KOPT-K1 (cell line): ENCODE results near the gene RAD23A.
A peak's percentile ranks its signal among the peaks of the same experiment; 100 is the strongest.
"Not testable (repeated sequence)": the region's sequence is repeated elsewhere in the genome, so short reads cannot be mapped to it uniquely, and the experiment has no call there.

Source experiments
- H3K27ac ChIP-seq: fragments of 200-600 bp; sonication (generic); 2 replicates; pipeline ENCODE4 v1.5.1; 2016; ENCODE audit warnings: antibody characterized with exemption, mild to moderate bottlenecking, low read depth, low read length; ENCODE audit not compliant: poor library complexity, severe bottlenecking
- H3K36me3 ChIP-seq: fragments of 200-600 bp; sonication (generic); 2 replicates; pipeline ENCODE4 v1.5.1; 2017; ENCODE audit warnings: antibody characterized with exemption, mild to moderate bottlenecking, low read length, moderate library complexity; ENCODE audit not compliant: insufficient read depth
- H3K9me3 ChIP-seq: fragments of 200-600 bp; sonication (generic); 2 replicates; pipeline ENCODE4 v1.5.1; 2017; ENCODE audit warnings: antibody characterized with exemption, low read length, mild to moderate bottlenecking; ENCODE audit not compliant: insufficient read depth, poor library complexity, severe bottlenecking

The RAD23A gene

DNA sequence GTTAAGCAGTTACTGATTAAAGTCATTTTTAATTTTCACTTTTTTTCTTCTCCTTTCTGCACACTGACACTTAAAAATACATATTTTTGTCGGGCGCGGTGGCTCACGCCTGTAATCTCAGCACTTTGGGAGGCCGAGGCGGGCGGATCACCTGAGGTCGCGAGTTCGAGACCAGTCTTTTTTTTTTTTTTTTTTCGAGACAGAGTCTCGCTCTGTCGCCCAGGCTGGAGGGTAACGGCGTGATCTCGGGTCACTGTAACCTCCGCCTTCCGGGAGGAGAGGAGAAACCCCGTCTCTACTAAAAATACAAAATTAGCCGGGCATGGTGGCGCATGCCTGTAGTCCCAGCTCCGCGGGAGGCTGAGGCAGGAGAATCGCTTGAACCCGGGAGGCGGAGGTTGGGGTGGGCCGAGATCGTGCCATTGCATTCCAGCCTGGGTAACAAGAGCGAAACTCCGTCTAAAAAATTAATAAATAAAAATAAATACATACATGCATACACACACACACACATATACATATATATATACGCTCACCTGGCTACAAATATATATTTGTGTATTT is 11.8 kb downstream of the RAD23A start:
- Histone ChIP-seq H3K27ac (peak overlapping the region; percentile 77), H3K36me3 (peaks cover 31% of the 10 kb centered on the region)
- H3K9me3 ChIP-seq: not testable (repeated sequence)

GRCh38 chr19:12959481-12959880 is 13.8 kb downstream of the RAD23A start:
- Histone ChIP-seq H3K27ac (no peak overlapping the region), H3K9me3 (no peaks in the 10 kb centered on the region), H3K36me3 (peaks cover 11% of the 10 kb centered on the region)

- H3K9me3 ChIP-seq: no peaks in the 10 kb centered on the region
- peak overlapping the region; percentile 79 for H3K27ac ChIP-seq
- no peaks in the 10 kb centered on the region for H3K36me3 ChIP-seq
Measured at GRCh38 chr19:12965017-12965811, 19.6 kb downstream of the RAD23A start.

DNA sequence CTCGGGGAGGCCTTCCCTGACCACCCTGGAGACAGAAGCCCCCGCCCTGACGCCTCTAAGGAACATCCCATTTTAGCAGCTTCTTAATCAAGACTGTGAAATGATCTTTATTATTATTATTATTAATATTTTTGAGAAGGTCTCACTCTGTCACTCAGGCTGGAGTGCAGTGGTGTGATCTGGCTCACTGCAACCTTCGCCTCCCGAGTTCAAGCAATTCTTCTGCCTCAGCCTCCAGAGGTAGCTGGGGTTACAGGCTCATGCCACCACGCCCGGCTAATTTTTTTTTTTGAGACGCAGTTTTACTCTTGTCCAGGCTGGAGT is 20.1 kb downstream of the RAD23A start:
- no peaks in the 10 kb centered on the region for H3K36me3 ChIP-seq
- H3K27ac ChIP-seq: peak overlapping the region; percentile 79
- H3K9me3 ChIP-seq: no peaks in the 10 kb centered on the region

DNA sequence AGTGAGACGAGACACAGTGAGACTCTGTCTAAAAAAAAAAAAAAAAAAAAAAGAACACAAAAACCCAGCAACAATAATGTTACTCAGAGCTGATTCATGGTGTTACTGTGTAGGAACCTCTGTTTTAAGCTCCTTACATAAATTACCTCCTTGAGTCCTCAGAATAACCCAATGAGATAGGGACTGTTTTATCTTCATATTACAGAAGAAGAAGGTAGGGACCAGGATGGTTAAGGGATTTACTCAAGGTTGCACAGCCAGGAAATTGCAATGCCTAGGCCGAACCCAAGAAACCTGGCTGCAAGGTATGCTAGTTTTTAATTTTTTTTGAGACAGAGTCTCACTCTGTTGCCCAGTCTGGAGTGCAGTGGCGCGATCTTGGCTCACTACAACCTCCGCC is 22.2 kb downstream of the RAD23A start:
- no peak overlapping the region for H3K27ac ChIP-seq
- H3K9me3 ChIP-seq: no peaks in the 10 kb centered on the region
- H3K36me3 ChIP-seq: no peaks in the 10 kb centered on the region

DNA sequence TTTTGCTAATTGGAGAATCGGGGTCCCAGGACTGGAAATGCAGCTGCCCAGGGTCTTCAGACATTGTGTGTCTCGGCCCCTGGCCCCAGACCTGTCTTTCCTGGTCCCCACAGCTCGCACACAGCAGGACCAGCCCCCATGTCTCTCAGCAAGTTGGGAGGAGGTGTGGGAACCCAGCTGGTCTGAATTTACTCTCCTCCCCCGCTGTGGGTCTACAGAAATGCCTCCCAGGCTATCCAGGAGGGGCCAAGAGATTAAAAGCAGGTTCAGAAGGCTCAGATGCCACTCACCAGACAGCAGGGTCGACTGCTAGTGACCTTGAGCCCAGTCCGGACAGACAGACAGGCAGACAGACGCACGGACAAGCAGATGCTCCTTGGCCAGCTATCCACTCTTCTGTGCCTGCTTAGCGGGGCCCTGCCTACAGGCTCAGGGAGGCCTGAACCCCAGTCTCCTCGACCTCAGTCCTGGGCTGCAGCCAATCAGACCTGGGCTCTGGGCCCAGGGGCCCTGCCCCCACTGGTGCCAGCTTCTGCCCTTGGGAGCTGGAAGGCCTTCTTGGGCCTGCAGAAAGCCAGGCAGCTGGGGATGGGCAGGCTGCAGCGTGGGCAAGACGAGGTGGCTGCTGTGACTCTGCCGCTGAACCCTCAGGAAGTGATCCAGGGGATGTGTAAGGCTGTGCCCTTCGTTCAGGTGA is 23.8 kb downstream of the RAD23A start, which contains the start of gene DAND5:
DAND5 (plus strand) TSS at position 285 of the 697 bp plus-strand sequence; CDS start at position 370, 85 bp downstream.
- H3K9me3 ChIP-seq: no peaks in the 10 kb centered on the region
- H3K36me3 ChIP-seq: no peaks in the 10 kb centered on the region
- H3K27ac ChIP-seq: no peak within 1 kb of the TSS

DNA sequence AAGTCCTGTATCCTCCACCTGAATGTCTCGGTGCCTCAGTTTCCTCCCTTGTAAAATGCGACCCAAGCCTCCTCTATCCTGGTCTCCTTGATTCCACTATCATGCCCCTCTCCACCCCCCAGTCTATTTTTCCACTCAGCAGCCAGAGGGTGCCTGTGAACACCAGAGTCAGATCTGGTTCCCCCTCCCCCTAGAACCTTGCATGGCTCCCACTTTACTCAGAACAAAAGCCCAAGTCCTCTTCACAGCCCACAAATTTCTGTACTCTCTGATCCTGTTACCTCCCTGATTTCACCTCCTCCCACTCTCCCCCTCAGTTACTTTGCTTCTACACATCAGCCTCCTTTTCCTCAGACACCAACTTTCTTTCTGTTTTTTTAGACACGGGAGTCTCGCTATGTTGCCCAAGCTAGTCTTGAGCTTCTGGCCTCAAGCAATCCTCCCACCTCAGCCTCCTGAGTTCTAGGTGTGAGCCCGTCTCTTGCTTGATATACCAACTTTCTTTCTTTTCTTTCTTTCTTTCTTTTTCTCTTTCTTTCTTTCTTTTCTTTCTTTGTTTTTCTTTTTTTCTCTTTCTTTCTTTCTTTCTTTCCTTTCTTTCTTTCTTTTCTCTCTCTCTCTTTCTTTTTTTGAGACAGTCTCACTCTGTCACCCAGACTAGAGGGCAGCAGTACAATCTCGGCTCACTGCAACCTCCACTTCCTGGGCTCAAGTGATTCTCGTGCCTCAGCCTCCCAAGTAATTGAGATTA is 24.6 kb downstream of the RAD23A start:
- H3K36me3 ChIP-seq: no peaks in the 10 kb centered on the region
- no peak overlapping the region for H3K27ac ChIP-seq
- no peaks in the 10 kb centered on the region for H3K9me3 ChIP-seq

DNA sequence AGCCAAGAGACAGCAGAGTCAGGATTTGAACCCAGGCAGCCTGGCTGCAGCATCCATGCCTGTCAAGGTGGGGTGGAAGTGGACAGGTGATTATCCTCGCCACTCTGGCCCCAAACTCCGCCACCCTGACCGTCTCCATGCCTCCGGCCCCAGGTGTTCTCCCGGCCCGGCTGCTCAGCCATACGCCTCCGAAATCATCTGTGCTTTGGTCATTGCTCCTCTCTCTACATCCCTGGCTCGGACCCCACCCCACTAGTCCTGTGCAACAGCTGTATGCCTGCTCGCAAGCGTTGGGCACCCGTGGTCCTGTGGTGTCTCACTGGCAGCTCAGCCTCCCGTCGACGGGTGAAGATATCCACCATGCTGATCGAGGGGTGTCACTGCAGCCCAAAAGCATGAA is 27.6 kb downstream of the RAD23A start:
- no peak overlapping the region for H3K27ac ChIP-seq
- H3K36me3 ChIP-seq: no peaks in the 10 kb centered on the region
- H3K9me3 ChIP-seq: no peaks in the 10 kb centered on the region

DNA sequence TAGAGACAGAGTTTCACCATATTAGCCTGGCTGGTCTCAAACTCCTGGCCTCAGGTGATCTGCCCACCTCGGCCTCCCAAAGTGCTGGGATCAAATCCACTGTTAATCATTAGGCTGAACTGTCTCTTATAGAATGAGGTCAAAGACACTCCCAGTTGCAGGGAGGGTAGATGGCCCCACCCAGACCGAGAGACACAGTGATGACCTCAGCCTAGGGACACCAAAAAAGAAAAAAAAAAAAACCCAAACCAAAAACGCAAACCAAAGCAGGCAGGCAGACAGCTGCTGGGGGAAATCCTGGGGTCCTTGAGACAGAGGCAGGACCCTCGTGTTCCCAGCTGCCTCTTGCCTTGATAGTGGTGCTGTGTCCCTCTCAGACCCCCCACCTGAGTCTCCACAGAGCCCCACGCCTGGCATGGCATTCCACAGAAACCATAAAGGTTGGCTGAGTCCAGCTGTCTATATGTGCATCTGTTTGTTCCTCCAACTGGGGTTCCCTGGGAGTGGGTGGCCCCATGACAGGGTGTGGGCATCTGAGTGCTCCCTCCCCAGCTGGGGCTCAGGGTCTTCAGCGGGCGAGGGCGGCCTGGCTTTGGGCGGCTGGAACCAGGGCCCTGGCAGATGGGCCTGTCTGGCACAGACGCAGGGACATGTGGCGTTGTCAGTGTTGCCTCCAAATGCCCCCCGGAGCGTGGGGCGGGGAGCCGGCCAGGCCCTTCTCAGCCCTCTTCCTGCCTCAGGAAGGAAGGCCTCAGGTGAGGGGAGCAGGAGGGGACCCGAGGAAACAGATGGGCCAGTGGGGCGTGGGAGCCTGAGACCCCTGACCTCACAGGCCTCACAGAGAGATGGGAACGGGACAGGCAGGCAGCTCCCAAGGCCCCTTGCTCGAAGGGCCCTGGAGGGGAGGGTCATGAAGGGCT is 28.9 kb downstream of the RAD23A start:
- no peaks in the 10 kb centered on the region for H3K9me3 ChIP-seq
- no peaks in the 10 kb centered on the region for H3K36me3 ChIP-seq
- H3K27ac ChIP-seq: no peak overlapping the region

DNA sequence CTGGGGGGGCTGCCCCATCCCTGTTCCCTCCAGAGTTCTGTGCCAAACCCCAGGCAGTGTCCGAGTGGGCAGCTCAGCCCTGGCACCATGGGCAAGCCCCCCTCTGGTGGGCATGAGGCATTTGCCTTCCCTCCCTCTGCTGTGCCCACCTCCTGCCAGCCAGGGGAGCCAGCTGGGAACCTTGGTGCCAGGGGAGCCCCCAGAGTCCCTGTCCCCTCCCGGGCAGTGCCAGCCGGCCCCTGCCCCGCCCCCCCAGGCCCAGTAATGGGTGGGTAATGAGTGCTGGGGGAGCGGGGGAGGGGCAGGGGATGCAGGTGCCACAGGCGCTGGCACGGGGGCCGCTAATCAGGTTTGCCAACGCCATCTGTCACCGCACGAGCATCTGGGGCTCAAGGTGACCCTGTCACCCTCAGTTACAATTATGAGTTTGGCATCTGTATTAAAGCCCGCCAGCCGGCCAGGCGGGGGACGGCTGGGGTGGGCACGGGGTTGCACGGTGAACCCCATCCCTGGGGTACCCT is 29.6 kb downstream of the RAD23A start:
- Histone ChIP-seq H3K27ac (no peak overlapping the region), H3K9me3 (no peaks in the 10 kb centered on the region), H3K36me3 (no peaks in the 10 kb centered on the region)

DNA sequence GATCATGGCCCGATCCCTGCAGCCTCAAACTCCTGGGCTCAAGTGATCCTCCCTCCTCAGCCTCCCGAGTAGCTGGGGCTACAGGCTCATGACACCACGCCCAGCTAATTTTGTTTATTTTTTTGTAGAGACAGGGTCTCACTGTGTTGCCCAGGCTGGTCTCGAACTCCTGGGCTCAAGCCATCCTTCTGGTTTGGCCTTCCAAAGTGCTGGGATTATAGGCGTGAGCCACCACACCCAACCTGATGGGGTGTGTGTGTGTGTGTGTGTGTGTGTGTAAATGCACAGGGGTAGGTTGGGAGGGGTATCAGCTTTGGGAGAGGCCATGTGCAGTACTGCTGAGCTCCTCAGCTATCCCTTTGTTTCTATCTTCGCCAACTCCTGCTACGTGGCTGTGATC is 30.4 kb downstream of the RAD23A start:
- H3K27ac ChIP-seq, H3K36me3 ChIP-seq, H3K9me3 ChIP-seq: not testable (repeated sequence)

- Histone ChIP-seq H3K27ac (no peak overlapping the region), H3K9me3 (no peaks in the 10 kb centered on the region), H3K36me3 (no peaks in the 10 kb centered on the region)
Measured at GRCh38 chr19:12979974-12980373, 34.3 kb downstream of the RAD23A start.

DNA sequence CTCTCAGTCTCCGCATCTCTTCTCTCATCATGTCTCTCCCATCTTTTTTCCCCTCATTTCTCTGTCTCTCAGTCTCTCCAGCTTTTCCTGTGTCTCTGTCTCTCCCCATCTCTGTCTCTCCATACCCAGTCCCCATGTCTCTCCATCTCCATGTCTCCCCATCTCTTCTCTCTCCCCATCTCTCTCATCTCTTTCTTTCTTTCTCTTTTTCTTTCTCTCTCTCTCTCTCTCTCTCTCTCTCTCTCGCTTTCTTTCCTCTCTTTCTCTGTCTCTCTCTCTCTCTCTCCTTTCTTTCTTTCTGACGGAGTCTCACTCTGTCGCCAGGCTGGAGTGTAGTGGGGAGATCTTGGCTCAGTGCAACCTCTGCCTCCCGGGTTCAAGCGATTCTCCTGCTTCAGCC is 37.0 kb downstream of the RAD23A start:
- H3K27ac ChIP-seq: no peak overlapping the region
- no peaks in the 10 kb centered on the region for H3K9me3 ChIP-seq

GRCh38 chr19:12983091-12983490 is 37.4 kb downstream of the RAD23A start:
- H3K36me3 ChIP-seq: no peaks in the 10 kb centered on the region
- H3K9me3 ChIP-seq: no peaks in the 10 kb centered on the region
- no peak overlapping the region for H3K27ac ChIP-seq

More for the DNA sequence above, 37.0 kb downstream of the RAD23A start:
- H3K36me3 ChIP-seq: no peaks in the 10 kb centered on the region
